MM.1S (cell line): ENCODE measurements around the gene RIMBP3B.
"Not testable (repeated sequence)": the region's sequence is repeated elsewhere in the genome, so short reads cannot be mapped to it uniquely, and the experiment has no call there.

Source experiments
- EZH2phosphoT487 ChIP-seq: fragments of 300-600 bp; sonication (generic); IDR thresholded peaks from 2 replicates; pipeline ENCODE4 v1.6.1; 2018; ENCODE audit warnings: antibody characterized with exemption, low read length
- TF ChIP-seq, protein P1 (sequence below): fragments of 300-600 bp; sonication (generic); IDR thresholded peaks from 2 replicates; pipeline ENCODE4 v1.5.1; 2016; ENCODE audit warnings: antibody characterized with exemption, low read length, mixed read lengths

DNA sequence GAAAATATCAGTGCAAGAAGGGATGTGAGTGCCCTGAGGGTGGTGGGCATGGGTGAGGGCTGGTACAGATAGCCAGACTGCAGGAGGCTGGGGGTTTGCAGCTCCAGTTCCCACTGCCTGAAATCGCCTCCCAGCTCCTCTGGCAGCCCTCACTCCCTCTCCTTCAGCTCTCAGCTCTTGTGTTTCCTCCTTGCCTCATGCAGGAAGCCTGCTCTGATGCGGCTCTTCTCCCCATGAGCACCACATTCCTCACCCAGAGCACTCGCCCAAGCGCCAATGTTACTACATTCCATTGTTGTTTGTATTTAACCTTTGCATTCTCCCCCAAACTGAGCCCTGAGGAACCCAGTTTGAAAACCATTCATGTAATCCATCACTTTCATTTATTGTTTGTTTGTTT is 7.7 kb upstream of the RIMBP3B start:
- not testable (repeated sequence) for TF ChIP-seq EZH2phosphoT487
- TF ChIP-seq, protein P1, sequence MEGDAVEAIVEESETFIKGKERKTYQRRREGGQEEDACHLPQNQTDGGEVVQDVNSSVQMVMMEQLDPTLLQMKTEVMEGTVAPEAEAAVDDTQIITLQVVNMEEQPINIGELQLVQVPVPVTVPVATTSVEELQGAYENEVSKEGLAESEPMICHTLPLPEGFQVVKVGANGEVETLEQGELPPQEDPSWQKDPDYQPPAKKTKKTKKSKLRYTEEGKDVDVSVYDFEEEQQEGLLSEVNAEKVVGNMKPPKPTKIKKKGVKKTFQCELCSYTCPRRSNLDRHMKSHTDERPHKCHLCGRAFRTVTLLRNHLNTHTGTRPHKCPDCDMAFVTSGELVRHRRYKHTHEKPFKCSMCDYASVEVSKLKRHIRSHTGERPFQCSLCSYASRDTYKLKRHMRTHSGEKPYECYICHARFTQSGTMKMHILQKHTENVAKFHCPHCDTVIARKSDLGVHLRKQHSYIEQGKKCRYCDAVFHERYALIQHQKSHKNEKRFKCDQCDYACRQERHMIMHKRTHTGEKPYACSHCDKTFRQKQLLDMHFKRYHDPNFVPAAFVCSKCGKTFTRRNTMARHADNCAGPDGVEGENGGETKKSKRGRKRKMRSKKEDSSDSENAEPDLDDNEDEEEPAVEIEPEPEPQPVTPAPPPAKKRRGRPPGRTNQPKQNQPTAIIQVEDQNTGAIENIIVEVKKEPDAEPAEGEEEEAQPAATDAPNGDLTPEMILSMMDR, result not testable (repeated sequence)
